HepG2 (cell line): ENCODE measurements around the gene URGCP. TPM values are rescaled to one million over a fixed set of nuclear protein-coding genes. Genes with fewer than 3 reads are reported as not detected.

Experiments used
- ASH2L ChIP-seq: fragments of 300-600, 200-600 bp; sonication (generic); IDR thresholded peaks from 2 replicates; pipeline ENCODE4 v1.7.0; 2017; ENCODE audit warnings: low read depth, mild to moderate bottlenecking, moderate library complexity, mixed read lengths, low read length; ENCODE audit not compliant: insufficient read length
- KDM3A ChIP-seq: IDR thresholded peaks from 2 replicates; pipeline ENCODE4 v1.6.1; 2018; ENCODE audit warnings: low read depth, missing compliant biosample characterization
- RARG ChIP-seq: sonication (generic); formaldehyde crosslinking; IDR thresholded peaks from 2 replicates; pipeline ENCODE4 v1.4.0; 2020; ENCODE audit warnings: low read depth, mild to moderate bottlenecking, missing genetic modification reagents
- ZNF331 ChIP-seq: sonication (generic); formaldehyde crosslinking; IDR thresholded peaks from 2 replicates; pipeline ENCODE4 v1.4.0; 2020; ENCODE audit warnings: missing genetic modification reagents
- ZNF34 ChIP-seq: sonication (generic); formaldehyde crosslinking; IDR thresholded peaks from 2 replicates; pipeline ENCODE4 v1.4.0; 2020; ENCODE audit warnings: mild to moderate bottlenecking, missing genetic modification reagents, borderline replicate concordance
- ZNF44 ChIP-seq: sonication (generic); formaldehyde crosslinking; IDR thresholded peaks from 2 replicates; pipeline ENCODE4 v1.5.1; 2020; ENCODE audit warnings: mild to moderate bottlenecking, missing genetic modification reagents
- ZNF724P ChIP-seq: sonication (generic); formaldehyde crosslinking; IDR thresholded peaks from 2 replicates; pipeline ENCODE4 v1.8.0; 2022; ENCODE audit warnings: missing genetic modification reagents, borderline replicate concordance
- ZNF75D ChIP-seq: sonication (generic); formaldehyde crosslinking; IDR thresholded peaks from 2 replicates; pipeline ENCODE4 v1.8.1; 2023; ENCODE audit warnings: missing genetic modification reagents, mild to moderate bottlenecking, borderline replicate concordance
- ZNF761 ChIP-seq: sonication (generic); formaldehyde crosslinking; conservative IDR thresholded peaks from 2 replicates; pipeline ENCODE4 v1.4.0; 2020; ENCODE audit warnings: mild to moderate bottlenecking, missing genetic modification reagents
- polyA plus RNA-seq, 8 experiments: library from polyadenylated mRNA; depleted of rRNA in 3 of 8; stranded (reverse) in 7 of 8; unstranded in 1 of 8; fragments of >200 nt; fragmentation: Illumina TruSeq in 4 of 8; extraction: Trizol in 4 of 8; gene quantifications; 2 replicates each; pipeline versions ENCODE4 v1.2.1 to v1.2.3, GENCODE V29; 2011 to 2016; ENCODE audit warnings: low read depth in 4 of 8, missing spikeins in 1 of 8, mixed read lengths in 1 of 8; ENCODE audit not compliant: insufficient read depth in 1 of 8
- total RNA-seq, 5 experiments: library from RNA; depleted of rRNA; stranded (reverse); fragments of >200 nt; fragmentation: Illumina TruSeq; extraction: Trizol; gene quantifications; 2 replicates each; pipeline ENCODE4 v1.2.3, GENCODE V29; 2016; ENCODE audit warnings: low read depth in 1 of 5
- TF ChIP-seq, protein P1 (sequence below), 2 experiments: IDR thresholded peaks; 2 replicates each; pipeline ENCODE4 v1.6.1; 2011 to 2012; ENCODE audit warnings: low read length in 2 of 2, borderline replicate concordance in 1 of 2, low read depth in 1 of 2, mild to moderate bottlenecking in 1 of 2, moderate library complexity in 1 of 2
- TF ChIP-seq, protein P2 (sequence below): sonication (generic); formaldehyde crosslinking; IDR thresholded peaks from 2 replicates; pipeline ENCODE4 v1.9.0; 2021; ENCODE audit warnings: mild to moderate bottlenecking, missing genetic modification reagents
- TF ChIP-seq, protein P3 (sequence below): sonication (generic); formaldehyde crosslinking; IDR thresholded peaks from 2 replicates; pipeline ENCODE4 v1.5.0; 2020; ENCODE audit warnings: mild to moderate bottlenecking, low read depth, missing genetic modification reagents, borderline replicate concordance
- TF ChIP-seq, protein P4 (sequence below): sonication (generic); formaldehyde crosslinking; IDR thresholded peaks from 2 replicates; pipeline ENCODE4 v1.4.0; 2020; ENCODE audit warnings: mild to moderate bottlenecking, missing genetic modification reagents

The URGCP gene
- total and polyA plus RNA-seq, 2 of the 13 experiments (the other 11 are each of a cell fraction or from before 2014, with no cell fraction given), result 22.3 to 25.8 TPM

DNA sequence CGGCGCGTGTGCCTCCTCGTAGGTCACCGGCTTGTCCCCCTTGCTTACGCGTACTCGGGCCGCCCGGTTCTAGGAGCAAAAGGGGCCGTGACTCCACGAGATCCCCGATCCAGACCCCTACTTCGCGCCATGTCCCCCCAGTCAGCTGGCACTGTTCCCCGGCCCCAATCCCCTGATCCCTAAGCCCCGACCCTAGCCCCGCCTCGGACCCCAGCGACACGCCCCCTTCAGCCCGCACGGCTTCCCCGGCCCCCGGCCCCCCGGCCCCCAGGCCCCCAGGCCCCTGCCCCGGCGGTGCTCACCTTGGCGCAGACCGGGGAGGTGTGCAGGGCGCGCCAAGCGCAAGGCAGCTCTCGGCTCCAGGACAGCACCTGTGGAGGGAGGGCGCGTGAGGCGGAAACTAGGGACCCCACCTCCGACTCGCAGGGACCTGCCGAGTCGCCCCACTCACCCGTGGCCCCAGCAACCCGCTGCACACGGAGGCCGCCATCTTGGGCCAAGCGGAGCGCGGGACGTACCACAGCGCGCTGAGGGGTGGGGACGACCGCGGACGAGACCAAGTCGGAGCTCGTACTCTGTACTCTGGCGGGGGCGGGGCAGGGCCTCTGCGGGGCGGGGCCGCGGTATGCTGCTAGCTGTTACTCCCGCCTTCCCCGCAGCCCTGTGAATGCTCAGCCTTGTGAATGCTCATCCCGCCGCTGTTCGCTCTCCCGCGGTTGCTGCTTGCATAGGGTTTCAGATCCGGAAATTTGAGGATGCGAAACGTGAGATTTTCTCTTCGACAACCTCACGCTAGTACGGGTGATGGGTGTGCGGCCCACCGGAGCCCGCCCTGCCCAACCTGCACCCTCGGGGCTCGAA, 37.2 kb downstream of the URGCP start, which contains the start of gene MRPS24 (continued):
- TF ChIP-seq ZNF34 (no peak), KDM3A (CRISPR knock-in tag) (peak; percentile 65; the same call in 1 of the 2 replicates), ZNF331 (CRISPR knock-in tag) (peak; percentile 79), RARG (no peak), ASH2L (peak; percentile 85), ZNF761 (no peak), ZNF724P (CRISPR knock-in tag) (peak; percentile 22; the same call in 1 of the 2 replicates), ZNF44 (CRISPR knock-in tag) (0 out of 2 replicates have a peak, but pooled peaks have one; percentile 73), ZNF75D (no peak)
- TF ChIP-seq, protein P1, sequence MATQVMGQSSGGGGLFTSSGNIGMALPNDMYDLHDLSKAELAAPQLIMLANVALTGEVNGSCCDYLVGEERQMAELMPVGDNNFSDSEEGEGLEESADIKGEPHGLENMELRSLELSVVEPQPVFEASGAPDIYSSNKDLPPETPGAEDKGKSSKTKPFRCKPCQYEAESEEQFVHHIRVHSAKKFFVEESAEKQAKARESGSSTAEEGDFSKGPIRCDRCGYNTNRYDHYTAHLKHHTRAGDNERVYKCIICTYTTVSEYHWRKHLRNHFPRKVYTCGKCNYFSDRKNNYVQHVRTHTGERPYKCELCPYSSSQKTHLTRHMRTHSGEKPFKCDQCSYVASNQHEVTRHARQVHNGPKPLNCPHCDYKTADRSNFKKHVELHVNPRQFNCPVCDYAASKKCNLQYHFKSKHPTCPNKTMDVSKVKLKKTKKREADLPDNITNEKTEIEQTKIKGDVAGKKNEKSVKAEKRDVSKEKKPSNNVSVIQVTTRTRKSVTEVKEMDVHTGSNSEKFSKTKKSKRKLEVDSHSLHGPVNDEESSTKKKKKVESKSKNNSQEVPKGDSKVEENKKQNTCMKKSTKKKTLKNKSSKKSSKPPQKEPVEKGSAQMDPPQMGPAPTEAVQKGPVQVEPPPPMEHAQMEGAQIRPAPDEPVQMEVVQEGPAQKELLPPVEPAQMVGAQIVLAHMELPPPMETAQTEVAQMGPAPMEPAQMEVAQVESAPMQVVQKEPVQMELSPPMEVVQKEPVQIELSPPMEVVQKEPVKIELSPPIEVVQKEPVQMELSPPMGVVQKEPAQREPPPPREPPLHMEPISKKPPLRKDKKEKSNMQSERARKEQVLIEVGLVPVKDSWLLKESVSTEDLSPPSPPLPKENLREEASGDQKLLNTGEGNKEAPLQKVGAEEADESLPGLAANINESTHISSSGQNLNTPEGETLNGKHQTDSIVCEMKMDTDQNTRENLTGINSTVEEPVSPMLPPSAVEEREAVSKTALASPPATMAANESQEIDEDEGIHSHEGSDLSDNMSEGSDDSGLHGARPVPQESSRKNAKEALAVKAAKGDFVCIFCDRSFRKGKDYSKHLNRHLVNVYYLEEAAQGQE (IDR thresholded peaks at IDR 0.05; ENCODE audit: borderline replicate concordance in 1 of 2, low read depth in 1 of 2, low read length in 2 of 2), result no peak
- TF ChIP-seq, protein P2, sequence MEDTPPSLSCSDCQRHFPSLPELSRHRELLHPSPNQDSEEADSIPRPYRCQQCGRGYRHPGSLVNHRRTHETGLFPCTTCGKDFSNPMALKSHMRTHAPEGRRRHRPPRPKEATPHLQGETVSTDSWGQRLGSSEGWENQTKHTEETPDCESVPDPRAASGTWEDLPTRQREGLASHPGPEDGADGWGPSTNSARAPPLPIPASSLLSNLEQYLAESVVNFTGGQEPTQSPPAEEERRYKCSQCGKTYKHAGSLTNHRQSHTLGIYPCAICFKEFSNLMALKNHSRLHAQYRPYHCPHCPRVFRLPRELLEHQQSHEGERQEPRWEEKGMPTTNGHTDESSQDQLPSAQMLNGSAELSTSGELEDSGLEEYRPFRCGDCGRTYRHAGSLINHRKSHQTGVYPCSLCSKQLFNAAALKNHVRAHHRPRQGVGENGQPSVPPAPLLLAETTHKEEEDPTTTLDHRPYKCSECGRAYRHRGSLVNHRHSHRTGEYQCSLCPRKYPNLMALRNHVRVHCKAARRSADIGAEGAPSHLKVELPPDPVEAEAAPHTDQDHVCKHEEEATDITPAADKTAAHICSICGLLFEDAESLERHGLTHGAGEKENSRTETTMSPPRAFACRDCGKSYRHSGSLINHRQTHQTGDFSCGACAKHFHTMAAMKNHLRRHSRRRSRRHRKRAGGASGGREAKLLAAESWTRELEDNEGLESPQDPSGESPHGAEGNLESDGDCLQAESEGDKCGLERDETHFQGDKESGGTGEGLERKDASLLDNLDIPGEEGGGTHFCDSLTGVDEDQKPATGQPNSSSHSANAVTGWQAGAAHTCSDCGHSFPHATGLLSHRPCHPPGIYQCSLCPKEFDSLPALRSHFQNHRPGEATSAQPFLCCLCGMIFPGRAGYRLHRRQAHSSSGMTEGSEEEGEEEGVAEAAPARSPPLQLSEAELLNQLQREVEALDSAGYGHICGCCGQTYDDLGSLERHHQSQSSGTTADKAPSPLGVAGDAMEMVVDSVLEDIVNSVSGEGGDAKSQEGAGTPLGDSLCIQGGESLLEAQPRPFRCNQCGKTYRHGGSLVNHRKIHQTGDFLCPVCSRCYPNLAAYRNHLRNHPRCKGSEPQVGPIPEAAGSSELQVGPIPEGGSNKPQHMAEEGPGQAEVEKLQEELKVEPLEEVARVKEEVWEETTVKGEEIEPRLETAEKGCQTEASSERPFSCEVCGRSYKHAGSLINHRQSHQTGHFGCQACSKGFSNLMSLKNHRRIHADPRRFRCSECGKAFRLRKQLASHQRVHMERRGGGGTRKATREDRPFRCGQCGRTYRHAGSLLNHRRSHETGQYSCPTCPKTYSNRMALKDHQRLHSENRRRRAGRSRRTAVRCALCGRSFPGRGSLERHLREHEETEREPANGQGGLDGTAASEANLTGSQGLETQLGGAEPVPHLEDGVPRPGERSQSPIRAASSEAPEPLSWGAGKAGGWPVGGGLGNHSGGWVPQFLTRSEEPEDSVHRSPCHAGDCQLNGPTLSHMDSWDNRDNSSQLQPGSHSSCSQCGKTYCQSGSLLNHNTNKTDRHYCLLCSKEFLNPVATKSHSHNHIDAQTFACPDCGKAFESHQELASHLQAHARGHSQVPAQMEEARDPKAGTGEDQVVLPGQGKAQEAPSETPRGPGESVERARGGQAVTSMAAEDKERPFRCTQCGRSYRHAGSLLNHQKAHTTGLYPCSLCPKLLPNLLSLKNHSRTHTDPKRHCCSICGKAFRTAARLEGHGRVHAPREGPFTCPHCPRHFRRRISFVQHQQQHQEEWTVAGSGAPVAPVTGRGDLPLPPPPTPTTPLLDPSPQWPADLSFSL (CRISPR knock-in tag), result no peak
- TF ChIP-seq, protein P3, sequence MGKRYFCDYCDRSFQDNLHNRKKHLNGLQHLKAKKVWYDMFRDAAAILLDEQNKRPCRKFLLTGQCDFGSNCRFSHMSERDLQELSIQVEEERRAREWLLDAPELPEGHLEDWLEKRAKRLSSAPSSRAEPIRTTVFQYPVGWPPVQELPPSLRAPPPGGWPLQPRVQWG (CRISPR knock-in tag), result no peak
- TF ChIP-seq, protein P4, sequence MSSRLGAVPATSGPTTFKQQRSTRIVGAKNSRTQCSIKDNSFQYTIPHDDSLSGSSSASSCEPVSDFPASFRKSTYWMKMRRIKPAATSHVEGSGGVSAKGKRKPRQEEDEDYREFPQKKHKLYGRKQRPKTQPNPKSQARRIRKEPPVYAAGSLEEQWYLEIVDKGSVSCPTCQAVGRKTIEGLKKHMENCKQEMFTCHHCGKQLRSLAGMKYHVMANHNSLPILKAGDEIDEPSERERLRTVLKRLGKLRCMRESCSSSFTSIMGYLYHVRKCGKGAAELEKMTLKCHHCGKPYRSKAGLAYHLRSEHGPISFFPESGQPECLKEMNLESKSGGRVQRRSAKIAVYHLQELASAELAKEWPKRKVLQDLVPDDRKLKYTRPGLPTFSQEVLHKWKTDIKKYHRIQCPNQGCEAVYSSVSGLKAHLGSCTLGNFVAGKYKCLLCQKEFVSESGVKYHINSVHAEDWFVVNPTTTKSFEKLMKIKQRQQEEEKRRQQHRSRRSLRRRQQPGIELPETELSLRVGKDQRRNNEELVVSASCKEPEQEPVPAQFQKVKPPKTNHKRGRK (CRISPR knock-in tag), result no peak
